ENCODE measurements around the gene CCDC86. TPM values are rescaled to one million over a fixed set of nuclear protein-coding genes. Genes with fewer than 3 reads are reported as not detected.

CCDC86 gene
- total and polyA plus RNA-seq, 10 of the 15 experiments (the other 5 are each of a cell fraction or from before 2014, with no cell fraction given): 2.0 to 87.2 (median 38.7) TPM

DNA sequence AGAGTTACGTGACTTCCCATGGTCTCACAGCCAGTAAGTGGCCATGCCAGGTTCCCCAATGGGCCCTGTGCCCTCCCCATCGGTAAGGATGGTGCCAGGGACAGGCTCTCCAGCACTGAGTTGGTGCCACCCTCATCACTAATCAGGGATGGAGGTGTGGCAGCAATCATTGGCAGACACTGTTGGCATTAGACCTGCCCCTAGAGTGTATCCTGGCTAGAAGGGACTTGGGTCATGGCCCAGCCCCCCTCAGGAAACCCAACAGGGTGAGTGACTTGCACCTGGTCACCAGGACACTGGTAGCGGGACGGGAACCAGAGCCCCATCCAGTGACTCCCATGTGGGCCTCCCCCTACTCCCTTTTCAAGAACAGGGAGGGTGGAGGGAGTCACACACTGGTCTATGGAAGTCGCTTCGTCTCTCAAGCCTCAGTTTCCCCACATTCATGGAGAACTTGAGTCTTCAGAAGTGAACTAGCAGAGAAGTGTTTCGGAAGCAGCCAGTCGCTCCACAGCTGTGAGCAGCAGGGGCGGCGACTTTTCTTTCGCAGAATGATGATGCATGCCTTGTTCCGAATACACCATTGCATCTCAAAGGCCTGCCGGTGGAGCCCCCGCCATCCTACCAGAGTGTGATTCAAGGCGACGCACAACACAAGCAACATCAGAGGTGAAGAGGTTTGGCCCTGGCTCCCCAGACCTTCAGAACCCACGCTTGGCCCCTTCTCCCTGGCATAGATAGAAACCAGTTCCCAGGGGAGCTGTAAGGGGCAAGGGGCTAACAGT, 43.9 kb upstream of the CCDC86 start (continued):
- TF ChIP-seq, protein P1, sequence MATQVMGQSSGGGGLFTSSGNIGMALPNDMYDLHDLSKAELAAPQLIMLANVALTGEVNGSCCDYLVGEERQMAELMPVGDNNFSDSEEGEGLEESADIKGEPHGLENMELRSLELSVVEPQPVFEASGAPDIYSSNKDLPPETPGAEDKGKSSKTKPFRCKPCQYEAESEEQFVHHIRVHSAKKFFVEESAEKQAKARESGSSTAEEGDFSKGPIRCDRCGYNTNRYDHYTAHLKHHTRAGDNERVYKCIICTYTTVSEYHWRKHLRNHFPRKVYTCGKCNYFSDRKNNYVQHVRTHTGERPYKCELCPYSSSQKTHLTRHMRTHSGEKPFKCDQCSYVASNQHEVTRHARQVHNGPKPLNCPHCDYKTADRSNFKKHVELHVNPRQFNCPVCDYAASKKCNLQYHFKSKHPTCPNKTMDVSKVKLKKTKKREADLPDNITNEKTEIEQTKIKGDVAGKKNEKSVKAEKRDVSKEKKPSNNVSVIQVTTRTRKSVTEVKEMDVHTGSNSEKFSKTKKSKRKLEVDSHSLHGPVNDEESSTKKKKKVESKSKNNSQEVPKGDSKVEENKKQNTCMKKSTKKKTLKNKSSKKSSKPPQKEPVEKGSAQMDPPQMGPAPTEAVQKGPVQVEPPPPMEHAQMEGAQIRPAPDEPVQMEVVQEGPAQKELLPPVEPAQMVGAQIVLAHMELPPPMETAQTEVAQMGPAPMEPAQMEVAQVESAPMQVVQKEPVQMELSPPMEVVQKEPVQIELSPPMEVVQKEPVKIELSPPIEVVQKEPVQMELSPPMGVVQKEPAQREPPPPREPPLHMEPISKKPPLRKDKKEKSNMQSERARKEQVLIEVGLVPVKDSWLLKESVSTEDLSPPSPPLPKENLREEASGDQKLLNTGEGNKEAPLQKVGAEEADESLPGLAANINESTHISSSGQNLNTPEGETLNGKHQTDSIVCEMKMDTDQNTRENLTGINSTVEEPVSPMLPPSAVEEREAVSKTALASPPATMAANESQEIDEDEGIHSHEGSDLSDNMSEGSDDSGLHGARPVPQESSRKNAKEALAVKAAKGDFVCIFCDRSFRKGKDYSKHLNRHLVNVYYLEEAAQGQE (IDR thresholded peaks at IDR 0.05; ENCODE audit: low read depth, low read length): no peak
- TF ChIP-seq, protein P2, sequence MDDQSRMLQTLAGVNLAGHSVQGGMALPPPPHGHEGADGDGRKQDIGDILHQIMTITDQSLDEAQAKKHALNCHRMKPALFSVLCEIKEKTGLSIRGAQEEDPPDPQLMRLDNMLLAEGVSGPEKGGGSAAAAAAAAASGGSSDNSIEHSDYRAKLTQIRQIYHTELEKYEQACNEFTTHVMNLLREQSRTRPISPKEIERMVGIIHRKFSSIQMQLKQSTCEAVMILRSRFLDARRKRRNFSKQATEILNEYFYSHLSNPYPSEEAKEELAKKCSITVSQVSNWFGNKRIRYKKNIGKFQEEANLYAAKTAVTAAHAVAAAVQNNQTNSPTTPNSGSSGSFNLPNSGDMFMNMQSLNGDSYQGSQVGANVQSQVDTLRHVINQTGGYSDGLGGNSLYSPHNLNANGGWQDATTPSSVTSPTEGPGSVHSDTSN (IDR thresholded peaks at IDR 0.05; ENCODE audit: insufficient replicate concordance, low read depth, low read length): no peak
- no peak for TF ChIP-seq NBN (IDR thresholded peaks at IDR 0.05)

DNA sequence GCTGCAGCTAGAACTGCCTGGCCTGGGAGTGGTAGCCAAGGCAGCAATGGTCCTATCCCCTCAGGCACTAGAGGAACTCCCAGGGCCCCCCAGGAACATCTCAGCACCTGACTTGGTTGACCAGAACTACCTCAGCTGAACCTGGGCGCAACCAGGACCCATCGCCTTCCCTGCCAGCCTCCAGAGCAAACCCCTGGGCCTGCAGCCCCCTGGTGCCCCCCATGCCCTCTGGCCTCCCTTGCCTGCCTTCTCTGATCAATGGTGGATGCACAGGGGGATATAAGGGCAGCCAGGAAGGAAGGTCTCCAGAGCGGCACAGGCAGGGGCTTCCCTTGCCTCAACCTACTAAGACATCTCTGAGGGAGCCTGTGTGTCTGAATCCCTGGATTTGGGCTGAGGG, 43.3 kb upstream of the CCDC86 start:
- H3K9me3 ChIP-seq (replicated peaks; ENCODE audit: control insufficient read depth, insufficient read depth, low read length): no peaks in the 10 kb centered on the region
- POLR2A ChIA-PET: no interaction called here
- no peak overlapping the region for H3K4me2 ChIP-seq (ENCODE audit: control insufficient read depth, insufficient read depth)
- H4K20me1 ChIP-seq (ENCODE audit: control insufficient read depth, insufficient read depth): no peaks in the 10 kb centered on the region
- no peaks in the 10 kb centered on the region for H3K36me3 ChIP-seq (ENCODE audit: control insufficient read depth in 2 of 2, insufficient read depth in 2 of 2, low read length in 1 of 2)
- H2AFZ ChIP-seq (ENCODE audit: control insufficient read depth, low read depth, low read length): no peak overlapping the region
- H3K27ac ChIP-seq (ENCODE audit: control insufficient read depth, insufficient read depth): no peak overlapping the region
- H3K4me1 ChIP-seq (ENCODE audit: control insufficient read depth, insufficient read depth, low read length): no peaks in the 10 kb centered on the region
- H3K27me3 ChIP-seq (replicated peaks in 1 of 2; ENCODE audit: control insufficient read depth in 2 of 2, insufficient read depth in 2 of 2, low read length in 1 of 2): no peaks in the 10 kb centered on the region; a peak in 2 of 4 replicates
- no peak overlapping the region for H3K4me3 ChIP-seq
- no peak overlapping the region for H3K9ac ChIP-seq (ENCODE audit: control insufficient read depth, insufficient read depth, low read length)
- no peak for ATAC-seq
- intact Hi-C loops (cut with micrococcal nuclease; ENCODE audit: unreplicated experiment) (no loop called here), in situ Hi-C loops (cut with MboI) (no loop called here)
- RAD21 ChIA-PET (ENCODE audit: unreplicated experiment): no interaction called here
- no peak for FAIRE-seq
- BruUV-seq (replicated peaks): no TSS peak
- no peaks in the 10 kb centered on the region for H3K79me2 ChIP-seq (ENCODE audit: control insufficient read depth, insufficient read depth, low read length)
- WGBS (ENCODE audit: insufficient coverage, insufficient replicate concordance, low lambda C conversion rate, missing lambda C conversion rate): 97% methylated on average over 2 of the region's 3 CpGs
- CTCF ChIA-PET: no interaction called here
- SMC1A ChIA-PET (ENCODE audit: uncharacterized antibody, unreplicated experiment): no interaction called here
- no peak for DNase-seq (ENCODE audit: low read depth, low spot score)
- no peak for TF ChIP-seq SMAD5 (IDR thresholded peaks at IDR 0.05; ENCODE audit: low read depth)
- TF ChIP-seq YBX1 (IDR thresholded peaks at IDR 0.05): no peak
- TF ChIP-seq SRF (IDR thresholded peaks at IDR 0.05; ENCODE audit: low read depth in 2 of 2, low read length in 2 of 2): no peak
- no peak for TF ChIP-seq NR2C1 (IDR thresholded peaks at IDR 0.05)
- no peak for TF ChIP-seq CBX5 (IDR thresholded peaks at IDR 0.05; ENCODE audit: low read depth)
- TF ChIP-seq BMI1 (IDR thresholded peaks at IDR 0.05; ENCODE audit: borderline replicate concordance): no peak
- no peak for TF ChIP-seq PML (IDR thresholded peaks at IDR 0.05; ENCODE audit: low read length)
- TF ChIP-seq SUPT20H (IDR thresholded peaks at IDR 0.05; ENCODE audit: borderline replicate concordance, control insufficient read depth, low read depth, low read length): no peak
- no peak for TF ChIP-seq BCLAF1 (IDR thresholded peaks at IDR 0.05)
- TF ChIP-seq RB1 (IDR thresholded peaks at IDR 0.05; ENCODE audit: borderline replicate concordance): no peak
- no peak for TF ChIP-seq CHD1 (IDR thresholded peaks at IDR 0.05; ENCODE audit: low read depth, low read length)
- no peak for TF ChIP-seq BRCA1 (IDR thresholded peaks at IDR 0.05; ENCODE audit: low read depth, low read length)
- TF ChIP-seq CBFB (IDR thresholded peaks at IDR 0.05; ENCODE audit: low read depth): no peak
- no peak for TF ChIP-seq MEF2A (IDR thresholded peaks at IDR 0.05; ENCODE audit: insufficient read depth, low read depth, low read length)

All from GM12878 (cell line).